ENCODE measurements around the gene IFT88.
A peak's percentile ranks its signal among the peaks of the same experiment; 100 is the strongest.

IFT88 gene

DNA sequence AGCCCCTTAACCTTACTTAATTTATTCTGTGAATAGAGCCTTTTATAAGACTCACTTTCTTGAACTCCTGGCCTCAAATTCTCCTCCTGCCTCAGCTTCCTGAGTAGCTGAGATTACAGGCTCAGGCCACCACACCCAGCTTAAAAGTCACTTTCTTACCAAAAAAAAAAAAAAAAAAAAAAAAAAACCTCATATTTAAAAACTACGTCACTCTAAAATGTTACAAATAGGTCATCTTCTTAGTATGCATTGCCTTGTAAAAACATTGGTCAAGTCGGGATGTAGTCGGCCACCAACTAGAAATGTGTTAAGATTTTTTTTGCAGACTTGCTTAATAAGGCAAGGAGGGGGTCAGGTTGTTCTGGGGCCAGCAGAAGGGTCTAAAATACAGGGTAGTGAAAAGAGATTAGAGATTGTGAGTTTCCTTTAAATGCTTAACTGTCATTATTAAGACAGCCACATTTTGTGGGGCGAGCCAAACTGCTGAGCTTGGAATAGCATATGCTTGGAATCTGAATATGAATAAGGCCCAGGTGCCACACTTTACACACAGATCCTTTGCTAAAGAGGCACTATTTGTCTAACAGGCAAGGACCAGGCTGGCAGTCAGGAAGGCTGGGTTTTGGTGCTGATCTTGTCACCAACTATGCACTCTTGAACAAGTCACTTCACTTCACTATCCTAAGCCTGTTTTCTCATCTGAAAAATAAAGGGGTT is 120.1 kb downstream of the IFT88 start:
- DNase-seq (ENCODE audit: low spot score), result no peak

DNA sequence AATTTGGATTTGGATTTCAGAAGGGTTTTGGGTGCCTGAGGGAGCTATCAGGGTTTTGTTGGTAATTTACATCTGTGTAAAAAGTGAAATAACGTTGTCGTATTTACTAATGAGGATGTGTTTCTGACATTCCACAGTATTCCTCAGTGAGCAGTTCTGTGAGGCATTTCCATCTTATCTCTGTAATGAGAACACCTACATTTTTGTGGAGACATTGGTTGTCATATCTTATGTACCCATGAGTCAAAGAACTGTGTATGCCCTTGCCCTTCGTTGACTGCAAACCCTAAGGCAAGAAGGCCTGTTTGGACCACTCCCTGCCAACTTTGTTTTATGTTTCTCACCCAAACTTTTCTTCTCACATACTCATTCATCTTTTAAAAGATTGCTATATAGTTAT is 122.3 kb downstream of the IFT88 start:
- DNase-seq (ENCODE audit: low spot score), result no peak

GRCh38 chr13:20691616-20692015 is 124.7 kb downstream of the IFT88 start:
- DNase-seq (ENCODE audit: low spot score), result no peak

DNA sequence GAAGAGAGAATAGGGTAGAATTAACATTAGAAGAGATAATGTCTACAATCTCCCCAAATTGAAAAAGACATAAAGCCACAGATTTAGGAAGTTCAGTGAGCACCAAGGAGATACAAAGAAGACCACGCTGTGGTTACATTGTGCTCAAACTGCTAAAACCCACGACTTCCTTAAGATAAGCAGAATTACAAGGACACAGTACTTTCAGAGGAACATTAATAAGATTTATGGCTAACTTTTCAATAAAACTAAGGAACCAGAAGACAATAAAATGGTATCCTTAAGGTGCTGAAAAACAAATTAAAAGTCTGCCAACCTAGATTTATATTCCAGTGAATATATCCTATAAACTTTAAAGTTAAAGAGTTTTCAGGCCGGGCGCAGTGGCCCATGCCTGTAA is 129.1 kb downstream of the IFT88 start:
- DNase-seq (ENCODE audit: low spot score), result no peak

DNA sequence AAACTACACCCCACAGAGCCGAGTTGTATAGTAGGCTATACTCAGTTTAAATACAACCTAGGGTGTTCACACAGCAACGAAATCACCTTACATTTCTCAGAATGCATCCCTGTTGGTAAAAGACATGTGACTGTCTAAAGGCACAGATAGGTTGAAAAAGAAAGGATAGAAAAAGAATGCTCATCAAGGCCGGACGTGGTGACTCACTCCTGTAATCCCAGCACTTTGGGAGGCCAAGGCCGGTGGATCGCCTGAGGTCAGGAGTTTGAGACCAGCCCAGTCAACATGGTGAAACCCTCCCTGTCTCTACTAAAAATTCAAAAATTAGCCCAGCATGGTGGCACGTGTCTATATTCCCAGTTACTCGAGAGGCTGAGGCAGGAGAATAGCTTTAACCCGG is 132.8 kb downstream of the IFT88 start:
- DNase-seq (ENCODE audit: low spot score), result no peak

DNA sequence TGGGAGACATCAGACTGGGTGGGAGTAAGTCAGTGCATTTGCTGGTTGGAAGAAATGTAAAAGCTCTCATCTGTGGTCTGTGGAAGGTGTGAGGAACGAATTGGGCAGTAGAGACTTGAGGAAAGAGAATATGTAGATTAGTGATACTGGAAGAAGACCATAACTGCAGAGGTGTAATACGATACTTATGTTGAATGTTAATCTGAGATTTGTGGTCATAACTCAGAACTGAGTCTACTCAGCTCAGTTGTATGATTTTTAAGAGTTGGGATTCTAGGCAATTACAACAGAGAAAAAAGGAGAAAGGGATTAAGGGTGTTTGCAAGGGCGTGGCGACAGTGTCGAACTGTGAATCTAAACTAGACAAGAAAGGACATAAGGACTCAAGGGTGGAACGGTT is 133.3 kb downstream of the IFT88 start:
- DNase-seq (ENCODE audit: low spot score), result no peak

- no peak for DNase-seq (ENCODE audit: low spot score)
Measured at GRCh38 chr13:20701461-20701860, 134.5 kb downstream of the IFT88 start.

- DNase-seq (ENCODE audit: low spot score), result no peak
Measured at GRCh38 chr13:20702530-20702914, 135.6 kb downstream of the IFT88 start.

DNA sequence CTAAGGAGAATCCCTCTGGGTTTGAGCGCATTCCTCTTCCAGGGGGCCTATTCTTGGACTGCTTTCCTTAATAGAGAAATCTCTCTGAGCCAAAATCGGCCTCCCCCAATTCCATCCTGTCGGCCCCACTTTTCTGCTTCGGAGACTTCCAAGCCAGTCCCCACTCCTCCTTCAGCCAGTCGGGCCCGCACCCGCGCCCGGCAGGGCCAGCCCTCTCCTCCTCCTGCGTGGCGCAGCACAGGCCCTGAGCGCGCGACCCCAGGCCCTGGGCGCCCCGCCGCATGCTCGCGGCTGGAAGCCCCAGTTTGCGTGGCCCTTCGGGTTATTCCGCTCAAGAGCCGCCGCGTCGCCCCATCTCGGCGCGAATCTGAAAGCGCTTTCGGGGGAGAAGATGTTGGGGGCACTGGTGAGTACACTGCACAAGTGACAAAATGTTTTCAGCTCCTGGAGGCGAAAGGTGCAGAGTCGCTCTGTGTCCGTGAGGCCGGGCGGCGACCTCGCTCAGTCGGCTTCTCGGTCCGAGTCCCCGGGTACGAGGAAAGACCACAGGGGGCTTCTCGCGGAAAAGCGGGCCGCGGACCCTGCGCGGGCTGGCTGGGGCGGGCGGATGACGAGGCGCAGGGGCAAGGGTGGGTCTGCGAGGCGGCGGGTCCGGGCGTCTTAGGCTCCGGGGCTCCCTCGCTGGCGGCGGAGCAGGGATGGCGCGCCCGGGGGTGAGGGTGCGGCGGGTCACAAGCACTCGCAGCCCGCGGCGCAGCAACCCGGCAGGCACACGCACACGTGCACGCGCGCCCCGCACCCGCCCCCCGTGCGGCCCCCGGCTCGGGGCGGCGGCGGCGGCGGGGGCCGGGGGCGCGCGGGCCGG is 136.2 kb downstream of the IFT88 start, which contains the start of gene IL17D:
Gene IL17D (plus strand): TSS at position 785 of the 865 bp plus-strand sequence. CDS start 303 bp downstream, outside the sequence.
- DNase-seq (ENCODE audit: low spot score), result peak; percentile 29

GRCh38 chr13:20703780-20704458 is 137.0 kb downstream of the IFT88 start:
- DNase-seq (ENCODE audit: low spot score), result peak; percentile 64

- DNase-seq (ENCODE audit: low spot score), result no peak
Measured at GRCh38 chr13:20704459-20705069, 137.6 kb downstream of the IFT88 start.

GRCh38 chr13:20706661-20707060 is 139.7 kb downstream of the IFT88 start:
- no peak for DNase-seq (ENCODE audit: low spot score)

DNA sequence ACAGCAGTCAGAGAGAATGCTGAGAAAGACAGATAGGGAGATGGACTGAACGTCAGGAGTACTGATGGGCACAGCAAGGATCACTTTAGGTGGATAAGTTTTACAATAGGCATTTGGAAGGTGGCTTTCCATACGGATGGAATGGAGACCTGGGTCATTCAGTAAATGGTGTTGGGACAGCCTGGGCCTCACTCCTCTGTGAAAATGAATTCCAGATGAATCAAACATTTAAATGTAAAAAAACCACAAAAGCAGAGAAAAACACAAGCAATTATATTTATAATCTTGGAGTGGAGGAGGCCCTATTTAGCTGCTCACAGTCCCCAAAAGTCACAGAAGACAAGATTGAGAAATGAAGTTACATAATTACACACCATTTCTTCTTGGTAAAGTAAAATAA is 141.3 kb downstream of the IFT88 start:
- no peak for DNase-seq (ENCODE audit: low spot score)

- no peak for DNase-seq (ENCODE audit: low spot score)
Measured at GRCh38 chr13:20709369-20709768, 142.4 kb downstream of the IFT88 start.

GRCh38 chr13:20709782-20710181 is 142.8 kb downstream of the IFT88 start:
- DNase-seq (ENCODE audit: low spot score), result no peak

- no peak for DNase-seq (ENCODE audit: low spot score)
Measured at GRCh38 chr13:20711301-20712044, 144.5 kb downstream of the IFT88 start.

- DNase-seq (ENCODE audit: low spot score), result no peak
Measured at GRCh38 chr13:20713014-20713376, 146.0 kb downstream of the IFT88 start.

DNA sequence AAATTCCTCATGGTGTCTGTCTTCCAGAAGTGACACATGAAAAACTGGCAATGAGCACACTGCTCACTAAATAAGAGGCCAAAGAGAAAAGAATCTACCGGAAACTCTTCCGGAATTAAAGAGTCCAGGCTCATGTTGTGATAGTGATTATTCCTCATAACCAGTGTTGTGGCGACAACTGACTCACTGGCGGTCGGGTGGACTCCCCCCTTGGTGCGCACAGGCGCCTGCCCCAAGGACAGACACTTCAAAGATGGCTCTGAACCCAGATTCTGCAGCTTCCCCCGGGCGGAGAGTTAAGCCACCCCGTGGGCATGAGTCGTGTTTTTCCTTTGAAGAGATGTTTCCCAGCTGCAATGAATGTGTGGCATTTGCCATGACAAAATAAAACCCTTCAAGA is 146.8 kb downstream of the IFT88 start:
- DNase-seq (ENCODE audit: low spot score), result no peak

- DNase-seq (ENCODE audit: low spot score), result no peak
Measured at GRCh38 chr13:20714161-20714560, 147.2 kb downstream of the IFT88 start.

- no peak for DNase-seq (ENCODE audit: low spot score)
Measured at GRCh38 chr13:20714563-20715329, 147.8 kb downstream of the IFT88 start.

GRCh38 chr13:20715330-20715712 is 148.4 kb downstream of the IFT88 start:
- no peak for DNase-seq (ENCODE audit: low spot score)
